CD4-positive, alpha-beta T cell treated with Interleukin-6 at 100 ng/mL for 8 hours (primary cell): ENCODE results near the gene COQ8B.
"Not testable (repeated sequence)": the region's sequence is repeated elsewhere in the genome, so short reads cannot be mapped to it uniquely, and the experiment has no call there.

Experiments
- DNase-seq: peaks from one replicate; pipeline ENCODE4 v3.0.0-alpha.2; 2020; ENCODE audit warnings: mixed read lengths, low spot score

Gene COQ8B

DNA sequence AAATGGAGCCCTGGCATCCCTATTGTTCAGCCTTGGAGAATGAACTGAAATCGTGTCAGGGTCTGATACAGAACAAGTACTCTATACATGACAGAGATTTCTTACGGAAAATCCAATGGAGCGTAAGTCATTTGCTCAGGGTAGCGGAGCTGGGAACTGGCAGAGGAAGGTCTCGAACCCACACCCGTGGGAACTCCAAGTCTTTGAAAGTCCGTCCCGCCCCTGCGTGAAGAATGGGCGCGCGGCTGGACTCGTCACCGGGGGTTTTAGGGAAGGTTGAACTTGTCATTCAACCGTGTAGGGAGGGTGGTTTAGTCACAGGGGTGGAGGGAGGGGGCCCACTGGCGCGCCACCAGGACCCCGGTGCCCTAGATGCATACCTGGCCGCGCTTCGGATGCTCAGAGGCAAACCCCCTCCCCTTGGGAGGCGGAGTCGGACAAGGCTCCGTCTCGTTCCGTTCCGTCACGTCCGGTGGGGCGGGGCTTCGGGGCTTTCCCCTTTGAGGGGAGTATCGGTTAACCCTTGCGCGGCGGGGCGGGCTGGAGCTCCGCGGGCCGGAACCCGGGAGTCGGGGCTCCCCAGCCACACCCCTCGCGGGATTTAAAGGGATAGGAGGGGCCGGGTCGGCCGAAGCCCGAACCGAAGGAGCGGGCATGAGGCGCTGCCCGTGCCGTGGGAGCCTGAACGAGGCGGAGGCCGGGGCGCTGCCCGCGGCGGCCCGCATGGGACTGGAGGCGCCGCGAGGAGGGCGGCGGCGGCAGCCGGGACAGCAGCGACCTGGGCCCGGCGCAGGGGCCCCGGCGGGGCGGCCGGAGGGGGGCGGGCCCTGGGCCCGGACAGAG, at the start of gene COQ8B, which contains the start of gene ITPKC:
Gene COQ8B, minus strand, starts transcription at position 405 of the 843 bp plus-strand sequence. CDS start 2,254 bp downstream, outside the sequence.
Gene ITPKC, plus strand, starts transcription at position 631 of the 843 bp plus-strand sequence. Its CDS starts 24 bp downstream, at position 655.
- peak; percentile 97 for DNase-seq

DNA sequence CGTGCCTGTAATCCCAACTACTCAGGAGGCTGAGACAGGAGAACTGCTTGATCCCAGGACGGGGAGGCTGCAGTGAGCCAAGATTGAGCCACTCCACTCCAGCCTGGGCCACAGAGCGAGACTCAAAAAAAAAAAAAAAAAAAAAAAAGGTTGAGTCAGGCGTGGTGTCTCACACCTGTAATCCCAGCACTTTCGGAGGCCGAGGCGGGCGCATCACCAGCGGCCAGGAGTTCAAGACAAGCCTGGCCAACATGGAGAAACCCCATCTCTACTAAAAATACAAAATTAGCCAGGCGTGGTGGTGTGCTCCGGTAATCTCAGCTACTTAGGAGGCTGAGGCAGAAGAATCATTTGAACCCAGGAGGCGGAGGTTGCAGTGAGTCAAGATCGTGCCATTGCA, 49.7 kb upstream of the COQ8B start:
- not testable (repeated sequence) for DNase-seq

DNA sequence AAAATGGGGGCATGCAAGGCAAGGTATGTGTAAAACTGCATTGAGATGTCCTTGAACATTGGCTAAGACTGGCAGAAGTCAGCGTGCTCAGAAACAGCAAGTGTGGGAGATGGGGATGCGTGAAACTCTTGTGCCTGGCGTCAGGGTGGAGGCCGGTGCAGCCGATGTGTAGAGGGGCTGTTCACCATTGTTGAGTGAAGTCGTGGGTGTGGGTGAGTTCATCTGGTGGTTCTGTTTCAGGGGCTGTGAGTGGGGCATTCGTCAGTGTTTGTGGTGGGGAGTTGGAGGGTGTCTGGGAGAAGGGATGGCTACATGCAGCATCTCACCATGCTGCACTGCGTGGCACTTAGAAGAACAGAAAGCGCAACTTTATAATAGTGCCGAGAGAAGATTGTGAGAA, 47.3 kb upstream of the COQ8B start:
- no peak for DNase-seq

DNA sequence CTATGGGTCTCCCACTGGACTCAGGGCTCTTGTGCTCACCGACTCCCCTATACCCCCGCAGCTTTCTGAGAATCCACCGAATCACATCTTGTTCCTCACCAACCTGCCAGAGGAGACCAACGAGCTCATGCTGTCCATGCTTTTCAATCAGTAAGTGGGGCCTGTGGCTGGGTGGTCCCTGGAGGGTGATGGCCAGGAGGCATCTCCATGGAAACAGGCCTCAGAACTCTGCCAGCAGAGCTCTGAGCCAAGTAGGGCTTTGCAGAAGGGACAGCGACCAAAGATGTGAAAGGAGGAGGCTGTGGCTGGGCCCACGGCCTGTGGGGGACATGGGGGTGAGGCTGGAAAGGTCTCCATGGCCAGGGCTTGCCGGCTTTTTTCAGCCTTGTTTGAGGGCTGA, 46.8 kb upstream of the COQ8B start:
- DNase-seq = no peak

DNA sequence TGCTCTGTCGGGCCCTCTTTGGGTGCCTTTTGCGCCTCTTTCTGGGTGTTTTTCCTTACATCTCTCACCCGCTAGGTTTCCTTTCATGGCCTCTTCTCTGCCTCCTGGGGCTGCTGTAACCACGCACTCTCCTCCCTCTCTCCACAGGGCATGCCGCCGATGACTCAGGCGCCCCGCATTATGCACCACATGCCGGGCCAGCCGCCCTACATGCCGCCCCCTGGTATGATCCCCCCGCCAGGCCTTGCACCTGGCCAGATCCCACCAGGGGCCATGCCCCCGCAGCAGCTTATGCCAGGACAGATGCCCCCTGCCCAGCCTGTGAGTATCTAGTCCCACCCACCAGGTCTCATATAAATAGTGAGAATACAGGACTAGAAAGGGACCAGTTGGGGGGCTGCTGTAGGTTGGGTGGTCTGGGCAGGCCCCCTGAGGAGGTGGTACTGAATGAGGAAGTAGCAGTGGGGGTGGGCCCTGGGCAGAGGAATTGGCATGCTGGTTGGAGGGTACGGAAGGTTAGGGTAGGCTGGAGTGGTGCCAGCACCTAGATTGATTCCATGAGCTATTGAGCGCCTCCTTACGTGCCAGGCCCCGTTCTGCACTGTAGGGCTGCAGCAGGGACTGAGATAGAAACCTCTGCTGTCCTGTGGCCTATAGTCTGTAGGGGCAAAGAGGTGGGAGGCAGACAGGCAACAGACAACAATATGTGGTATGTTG, 46.2 kb upstream of the COQ8B start:
- no peak for DNase-seq

- DNase-seq = no peak
Measured at GRCh38 chr19:40759352-40759751, 42.7 kb upstream of the COQ8B start.

- no peak for DNase-seq
Measured at GRCh38 chr19:40758491-40758890, 41.8 kb upstream of the COQ8B start.

DNA sequence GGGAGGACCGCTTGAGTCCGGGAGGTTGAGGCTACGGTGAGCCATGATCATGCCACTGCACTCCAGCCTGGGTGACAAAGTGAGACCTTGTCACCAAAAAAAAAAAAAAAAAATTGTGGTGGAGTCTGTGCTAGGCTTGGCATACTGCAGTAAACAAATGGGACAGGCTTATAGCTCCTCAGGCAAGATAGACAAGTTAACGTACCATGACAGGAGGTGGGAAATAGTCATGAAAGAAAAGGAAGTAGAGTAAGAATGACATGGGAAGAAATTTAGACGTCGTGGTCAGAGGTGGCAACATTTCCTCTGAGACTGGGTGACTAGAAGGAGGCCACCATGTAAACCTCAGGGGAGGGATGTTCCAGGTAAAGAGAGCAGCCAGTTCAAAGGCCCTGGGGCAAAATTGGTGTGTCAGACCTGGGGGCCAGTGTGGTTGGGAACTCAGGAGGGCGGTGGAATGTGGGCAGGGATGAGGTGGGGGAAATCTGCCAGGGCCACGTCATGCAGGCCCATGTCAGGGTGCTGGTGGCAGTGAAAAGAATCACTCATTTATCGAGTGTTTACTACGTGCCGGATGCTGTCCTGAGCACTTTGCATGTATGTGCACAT, 39.9 kb upstream of the COQ8B start:
- no peak for DNase-seq

GRCh38 chr19:40755791-40756190, 39.1 kb upstream of the COQ8B start:
- DNase-seq = no peak

GRCh38 chr19:40755248-40755624, 38.5 kb upstream of the COQ8B start:
- no peak for DNase-seq

GRCh38 chr19:40754611-40755247, 38.0 kb upstream of the COQ8B start:
- DNase-seq = no peak

DNA sequence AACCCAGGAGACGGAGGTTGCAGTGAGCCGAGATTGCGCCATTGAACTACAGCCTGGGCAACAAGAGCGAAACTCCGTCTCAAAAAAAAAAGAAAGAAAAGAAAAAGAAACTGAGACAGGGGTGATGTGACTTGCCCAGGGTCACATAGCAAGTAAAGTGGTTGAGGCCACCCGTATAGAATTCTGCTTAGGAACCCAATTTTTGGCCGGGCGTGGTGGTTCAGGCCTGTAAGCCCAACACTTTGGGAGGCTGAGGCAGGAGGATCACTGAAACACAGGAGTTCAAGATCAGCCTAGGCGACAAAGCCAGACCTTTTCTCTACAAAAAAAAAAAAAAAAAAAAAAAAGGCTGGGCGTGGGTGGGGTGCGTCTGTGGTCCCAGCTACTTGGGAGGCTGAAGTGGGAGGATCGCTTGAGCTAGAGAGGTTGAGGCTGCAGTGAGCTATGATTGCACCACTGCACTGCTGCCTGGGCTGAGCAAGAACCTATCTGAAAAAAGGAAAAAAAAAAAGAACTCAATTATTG, 35.6 kb upstream of the COQ8B start:
- DNase-seq = no peak

DNA sequence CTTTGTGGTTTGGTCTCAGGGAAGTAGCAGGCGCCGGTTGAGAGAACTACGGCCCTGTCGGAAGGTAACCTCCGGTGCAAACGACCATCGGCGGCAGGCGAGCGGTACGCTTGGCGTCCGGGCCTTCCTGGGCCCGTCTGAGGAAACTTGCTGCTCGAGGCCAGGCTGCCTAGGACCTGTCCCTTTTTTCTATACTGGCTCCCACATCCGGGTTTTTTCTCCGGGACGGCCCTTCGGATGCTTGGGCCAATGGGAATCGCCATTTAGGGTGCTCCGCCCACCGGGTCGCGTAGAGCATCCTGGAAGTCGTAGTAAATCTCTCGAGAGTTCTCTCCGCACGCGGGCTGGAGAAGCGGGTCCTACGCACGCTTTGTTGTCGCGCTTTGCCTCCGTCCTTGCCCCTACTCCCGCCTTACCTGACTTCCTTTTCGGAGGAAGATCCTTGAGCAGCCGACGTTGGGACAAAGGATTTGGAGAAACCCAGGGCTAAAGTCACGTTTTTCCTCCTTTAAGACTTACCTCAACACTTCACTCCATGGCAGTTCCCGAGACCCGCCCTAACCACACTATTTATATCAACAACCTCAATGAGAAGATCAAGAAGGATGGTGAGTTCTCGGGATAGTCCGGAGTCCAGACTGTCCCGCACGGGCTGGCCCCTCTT, 34.3 kb upstream of the COQ8B start, which contains the start of gene SNRPA:
Gene SNRPA, plus strand, starts transcription at position 330 of the 664 bp plus-strand sequence. Its CDS starts 206 bp downstream, at position 536.
- peak; percentile 94 for DNase-seq

GRCh38 chr19:40750058-40750873, 33.6 kb upstream of the COQ8B start, which contains the start of gene ACTMAP:
ACTMAP (minus strand) TSS chr19:40750477; CDS start chr19:40749803, 674 bp downstream.
- peak; percentile 100 for DNase-seq

GRCh38 chr19:40747536-40747935, 30.9 kb upstream of the COQ8B start:
- DNase-seq = no peak

DNA sequence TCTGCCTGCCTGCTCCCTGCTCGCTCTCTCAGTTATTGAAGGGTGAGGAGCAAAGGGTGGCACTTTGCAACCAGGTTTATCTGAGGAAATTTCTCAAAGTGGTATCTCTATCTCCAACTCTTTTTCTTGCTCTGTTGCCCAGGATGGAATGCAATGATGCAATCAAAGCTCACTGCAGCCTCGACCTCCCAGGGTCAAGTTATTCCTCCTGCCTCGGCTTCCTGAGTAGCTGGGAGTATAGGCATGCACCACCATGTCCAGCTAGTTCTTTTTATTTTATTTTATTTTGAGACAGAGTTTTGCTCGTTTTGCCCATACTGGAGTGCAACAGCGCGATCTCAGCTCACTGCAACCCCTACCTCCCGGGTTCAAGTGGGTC, 28.7 kb upstream of the COQ8B start:
- no peak for DNase-seq

GRCh38 chr19:40744554-40745401, 28.1 kb upstream of the COQ8B start:
- no peak for DNase-seq

GRCh38 chr19:40743926-40744325, 27.2 kb upstream of the COQ8B start:
- no peak for DNase-seq

DNA sequence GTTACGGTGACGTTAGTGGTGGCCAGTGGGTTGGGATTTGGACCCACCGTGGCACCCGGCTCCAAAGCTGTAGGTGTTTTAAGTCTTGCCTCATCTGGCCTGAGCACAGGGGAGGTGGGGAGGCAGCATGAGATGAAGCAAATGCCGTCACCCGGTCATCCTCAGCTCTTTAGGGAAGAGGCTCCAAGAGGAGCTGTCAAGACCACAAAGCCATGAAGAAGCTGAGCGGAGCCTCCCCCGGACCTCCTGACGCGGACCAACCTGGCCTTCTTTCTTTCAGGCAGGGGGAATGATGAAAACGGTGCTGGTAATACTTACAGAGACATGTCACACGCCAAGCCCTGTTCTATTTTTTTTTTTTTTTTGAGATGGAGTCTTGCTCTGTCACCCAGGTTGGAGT, 26.2 kb upstream of the COQ8B start:
- no peak for DNase-seq
